ENCODE data around the gene PCDHB13.
A peak's percentile ranks its signal among the peaks of the same experiment; 100 is the strongest.
"Not testable (repeated sequence)": the region's sequence is repeated elsewhere in the genome, so short reads cannot be mapped to it uniquely, and the experiment has no call there.

Gene PCDHB13

GRCh38 chr5:141182248-141182647, 31.5 kb upstream of the PCDHB13 start, which contains the start of gene PCDHB16:
TSS of gene PCDHB16 (plus strand) at chr5:141182387. CDS start at chr5:141182560, 173 bp downstream.
- H3K4me3 ChIP-seq (ENCODE audit: low read length): no peak within 1 kb of the TSS
- TF ChIP-seq CTCF (IDR thresholded peaks at IDR 0.05; ENCODE audit: insufficient read depth, low read depth, low read length, missing control alignments): no peak
- DNase-seq (ENCODE audit: low read depth): no peak

- not testable (repeated sequence) for DNase-seq (ENCODE audit: low read depth)
Measured at GRCh38 chr5:141184117-141184855, 29.4 kb upstream of the PCDHB13 start.

GRCh38 chr5:141186897-141187512, 26.7 kb upstream of the PCDHB13 start, which contains the start of gene PCDHB9:
TSS of gene PCDHB9 (plus strand) at chr5:141187161. CDS start at chr5:141187319, 158 bp downstream.
- H3K4me3 ChIP-seq (ENCODE audit: low read length): no peak within 1 kb of the TSS
- TF ChIP-seq CTCF (IDR thresholded peaks at IDR 0.05; ENCODE audit: insufficient read depth, low read depth, low read length, missing control alignments): peak; percentile 18
- DNase-seq (ENCODE audit: low read depth): no peak

More at GRCh38 chr5:141184117-141184855, 29.4 kb upstream of the PCDHB13 start:
- H3K4me3 ChIP-seq (ENCODE audit: low read length): not testable (repeated sequence)

GRCh38 chr5:141188682-141189081, 25.0 kb upstream of the PCDHB13 start:
- not testable (repeated sequence) for H3K4me3 ChIP-seq (ENCODE audit: low read length); DNase-seq (ENCODE audit: low read depth)

- not testable (repeated sequence) for DNase-seq (ENCODE audit: low read depth); H3K4me3 ChIP-seq (ENCODE audit: low read length)
Measured at GRCh38 chr5:141189131-141189530, 24.6 kb upstream of the PCDHB13 start.

- no peak within 1 kb of the TSS for H3K4me3 ChIP-seq (ENCODE audit: low read length)
- TF ChIP-seq CTCF (IDR thresholded peaks at IDR 0.05; ENCODE audit: insufficient read depth, low read depth, low read length, missing control alignments): peak; percentile 23
- peak; percentile 23 for DNase-seq (ENCODE audit: low read depth)
Measured at GRCh38 chr5:141192110-141192725, 21.5 kb upstream of the PCDHB13 start, which contains the start of gene PCDHB10. TSS of gene PCDHB10 (plus strand) at chr5:141192353. CDS start at chr5:141192553, 200 bp downstream.

- DNase-seq (ENCODE audit: low read depth): not testable (repeated sequence)
Measured at GRCh38 chr5:141194332-141194731, 19.4 kb upstream of the PCDHB13 start.

GRCh38 chr5:141196363-141196762, 17.4 kb upstream of the PCDHB13 start:
- TF ChIP-seq CTCF (IDR thresholded peaks at IDR 0.05; ENCODE audit: insufficient read depth, low read depth, low read length, missing control alignments): no peak
- H3K4me3 ChIP-seq (ENCODE audit: low read length): no peak overlapping the region
- no peak for DNase-seq (ENCODE audit: low read depth)

More at GRCh38 chr5:141194332-141194731, 19.4 kb upstream of the PCDHB13 start:
- not testable (repeated sequence) for H3K4me3 ChIP-seq (ENCODE audit: low read length)

All from epithelial cell of esophagus (primary cell).